IMR-90 (cell line): ENCODE data around the gene FGF19. TPM values are rescaled to one million over a fixed set of nuclear protein-coding genes. Genes with fewer than 3 reads are reported as not detected.

Source experiments
- ATAC-seq: fragments of 200-7000 bp; cut with Tn5 transposase; 2 replicates; pipeline ENCODE4 v1.9.1; 2020; ENCODE audit warnings: low read depth, mild to moderate bottlenecking, moderate library complexity
- BruUV-seq: library from RNA; stranded (reverse); fragments of 400-500 nt; replicated peaks from 2 replicates; lab custom pipeline; 2021; lab: Mats Ljungman, UMichigan
- CTCF ChIA-PET: fragments of 300-600 bp; formaldehyde crosslinking; extraction: SDS; loops from one replicate; lab custom pipeline; 2021; ENCODE audit warnings: antibody characterized with exemption; lab: Yijun Ruan, JAX
- POLR2A ChIA-PET: fragments of 300-600 bp; sonication (Branson Sonifier 250); formaldehyde crosslinking; loops from one replicate; lab custom pipeline; 2022; ENCODE audit warnings: antibody characterized with exemption; ENCODE audit not compliant: unreplicated experiment; lab: Charles Lee
- DNase-seq: peaks from one replicate; pipeline ENCODE4 v3.0.0; 2013
- H2AFZ ChIP-seq: replicated peaks from 2 replicates; pipeline ENCODE3; 2013; ENCODE audit warnings: low read length, mild to moderate bottlenecking; ENCODE audit not compliant: poor library complexity
- H2AK5ac ChIP-seq: 2 replicates; pipeline ENCODE4 v1.6.1; 2013; ENCODE audit warnings: low read depth, low read length, inconsistent platforms
- H2AK9ac ChIP-seq: replicated peaks from 2 replicates; pipeline ENCODE3; 2013; ENCODE audit warnings: mild to moderate bottlenecking, low read depth, low read length, moderate library complexity; ENCODE audit not compliant: poor library complexity
- H2BK120ac ChIP-seq: 2 replicates; pipeline ENCODE4 v1.6.1; 2013; ENCODE audit warnings: low read depth, low read length, inconsistent platforms
- H2BK15ac ChIP-seq: 3 replicates; pipeline ENCODE4 v1.6.1; 2013; ENCODE audit warnings: low read depth, low read length, inconsistent platforms
- H2BK20ac ChIP-seq: 2 replicates; pipeline ENCODE4 v1.6.1; 2013; ENCODE audit warnings: low read depth, mild to moderate bottlenecking, inconsistent platforms, low read length, moderate library complexity
- H2BK5ac ChIP-seq: 2 replicates; pipeline ENCODE4 v1.6.1; 2013; ENCODE audit warnings: mild to moderate bottlenecking, low read depth, low read length, inconsistent platforms; ENCODE audit not compliant: poor library complexity, severe bottlenecking
- H3K14ac ChIP-seq: replicated peaks from 2 replicates; pipeline ENCODE4 v1.6.1; 2013; ENCODE audit warnings: low read depth, low read length, inconsistent platforms
- H3K18ac ChIP-seq: 2 replicates; pipeline ENCODE4 v1.6.1; 2013; ENCODE audit warnings: low read depth, low read length, control low read depth
- H3K23ac ChIP-seq: 2 replicates; pipeline ENCODE4 v1.6.1; 2013; ENCODE audit warnings: low read depth, low read length, inconsistent platforms
- H3K27ac ChIP-seq: 2 replicates; pipeline ENCODE4 v1.5.1; 2013; ENCODE audit warnings: mild to moderate bottlenecking, control low read depth, low read length; ENCODE audit not compliant: insufficient read depth
- H3K27me3 ChIP-seq: 2 replicates; pipeline ENCODE4 v1.6.1; 2013; ENCODE audit warnings: low read length; ENCODE audit not compliant: control insufficient read depth, insufficient read depth
- H3K36me3 ChIP-seq: 2 replicates; pipeline ENCODE4 v1.6.1; 2013; ENCODE audit warnings: low read length, mixed read lengths; ENCODE audit not compliant: control insufficient read depth, insufficient read depth
- H3K4ac ChIP-seq: 2 replicates; pipeline ENCODE4 v1.6.1; 2013; ENCODE audit warnings: low read depth, low read length, inconsistent platforms
- H3K4me1 ChIP-seq: 2 replicates; pipeline ENCODE4 v1.6.1; 2013; ENCODE audit warnings: low read length, mixed read lengths; ENCODE audit not compliant: control insufficient read depth, insufficient read depth
- H3K4me2 ChIP-seq: 2 replicates; pipeline ENCODE4 v1.6.1; 2013; ENCODE audit warnings: low read depth, mild to moderate bottlenecking, control low read depth, low read length, moderate library complexity
- H3K4me3 ChIP-seq: 2 replicates; pipeline ENCODE4 v1.5.1; 2013; ENCODE audit warnings: low read depth, mild to moderate bottlenecking, control low read depth, low read length, moderate library complexity; ENCODE audit not compliant: insufficient read depth
- H3K56ac ChIP-seq: 2 replicates; pipeline ENCODE4 v1.6.1; 2013; ENCODE audit warnings: low read length, inconsistent platforms; ENCODE audit not compliant: insufficient read depth; ENCODE audit errors: extremely low read depth
- H3K79me1 ChIP-seq, 2 experiments: 2 replicates each; pipeline ENCODE4 v1.6.1; 2013; ENCODE audit warnings: low read length in 2 of 2, inconsistent platforms in 1 of 2, low read depth in 1 of 2
- H3K9ac ChIP-seq: 2 replicates; pipeline ENCODE4 v1.6.1; 2013; ENCODE audit warnings: low read depth, low read length, control low read depth
- H3K9me1 ChIP-seq: 2 replicates; pipeline ENCODE4 v1.6.1; 2013; ENCODE audit warnings: low read length, inconsistent platforms; ENCODE audit not compliant: insufficient read depth
- H3K9me3 ChIP-seq: 2 replicates; pipeline ENCODE4 v1.6.1; 2013; ENCODE audit warnings: low read length; ENCODE audit not compliant: control insufficient read depth, insufficient read depth
- H4K20me1 ChIP-seq: 2 replicates; pipeline ENCODE4 v1.6.1; 2013; ENCODE audit warnings: low read length, inconsistent platforms; ENCODE audit not compliant: insufficient read depth
- H4K5ac ChIP-seq: 2 replicates; pipeline ENCODE4 v1.6.1; 2013; ENCODE audit warnings: mild to moderate bottlenecking, low read depth, low read length, control low read depth
- H4K8ac ChIP-seq, 2 experiments: 2 replicates each; pipeline ENCODE4 v1.6.1; 2013; ENCODE audit warnings: low read depth in 2 of 2, low read length in 2 of 2, control low read depth in 1 of 2, inconsistent platforms in 1 of 2
- H4K91ac ChIP-seq: 2 replicates; pipeline ENCODE4 v1.6.1; 2013; ENCODE audit warnings: low read depth, low read length, inconsistent platforms; ENCODE audit not compliant: insufficient read depth
- BHLHE40 ChIP-seq: fragments of 150-350 bp; IDR thresholded peaks from 2 replicates; pipeline ENCODE4 v1.6.1; 2016; ENCODE audit warnings: mild to moderate bottlenecking, low read depth, low read length
- CEBPB ChIP-seq: IDR thresholded peaks from 2 replicates; pipeline ENCODE4 v1.6.1; 2012; ENCODE audit warnings: low read depth, low read length, improper control_type of control experiment
- CTCF ChIP-seq: conservative IDR thresholded peaks from 2 replicates; pipeline ENCODE4 v1.5.1; 2012; ENCODE audit warnings: mild to moderate bottlenecking, low read depth, low read length, improper control_type of control experiment
- ELK1 ChIP-seq: fragments of 150-350 bp; IDR thresholded peaks from 2 replicates; pipeline ENCODE4 v1.6.1; 2016; ENCODE audit warnings: low read depth, mild to moderate bottlenecking, low read length, moderate library complexity, borderline replicate concordance
- FOS ChIP-seq: fragments of 150-350 bp; IDR thresholded peaks from 2 replicates; pipeline ENCODE4 v1.6.1; 2016; ENCODE audit warnings: low read depth, low read length
- MAZ ChIP-seq: IDR thresholded peaks from 2 replicates; pipeline ENCODE4 v1.6.1; 2012; ENCODE audit warnings: low read depth, mild to moderate bottlenecking, low read length, improper control_type of control experiment, moderate library complexity, borderline replicate concordance
- MXI1 ChIP-seq: IDR thresholded peaks from 2 replicates; pipeline ENCODE4 v1.6.1; 2012; ENCODE audit warnings: low read depth, mild to moderate bottlenecking, low read length, moderate library complexity, borderline replicate concordance
- NFE2L2 ChIP-seq: fragments of 150-350 bp; IDR thresholded peaks from 2 replicates; pipeline ENCODE4 v1.6.1; 2016; ENCODE audit warnings: low read depth, mild to moderate bottlenecking, low read length
- POLR2A ChIP-seq: IDR thresholded peaks from 2 replicates; pipeline ENCODE4 v1.6.1; 2012; ENCODE audit warnings: mild to moderate bottlenecking, low read depth, low read length
- RAD21 ChIP-seq: IDR thresholded peaks from 2 replicates; pipeline ENCODE4 v1.6.1; 2012; ENCODE audit warnings: low read length, improper control_type of control experiment
- RCOR1 ChIP-seq: IDR thresholded peaks from 2 replicates; pipeline ENCODE4 v1.6.1; 2012; ENCODE audit warnings: mild to moderate bottlenecking, low read length, improper control_type of control experiment; ENCODE audit not compliant: insufficient replicate concordance
- RFX5 ChIP-seq: IDR thresholded peaks from 2 replicates; pipeline ENCODE4 v1.8.0; 2012; ENCODE audit warnings: low read depth, mild to moderate bottlenecking, low read length, moderate library complexity
- SMC3 ChIP-seq: fragments of 150-350 bp; IDR thresholded peaks from 2 replicates; pipeline ENCODE4 v1.6.1; 2016; ENCODE audit warnings: low read depth, mild to moderate bottlenecking, antibody characterized with exemption, low read length, moderate library complexity
- USF2 ChIP-seq: fragments of 150-350 bp; IDR thresholded peaks from 2 replicates; pipeline ENCODE4 v1.6.1; 2017; ENCODE audit warnings: mild to moderate bottlenecking, antibody characterized with exemption, low read length, low read depth
- WGBS, 2 experiments: methylation state at CpG; one replicate each; pipeline versions ENCODE4 v1.1.5 to v1.1.7; 2013; ENCODE audit warnings: missing lambda C conversion rate in 2 of 2; ENCODE audit not compliant: insufficient read length in 1 of 2; ENCODE audit errors: extremely low coverage in 2 of 2; 5-methylcytosine and 5-hydroxymethylcytosine counted together
- dilution Hi-C: fragments of 300-500 bp; cut with HindIII; formaldehyde crosslinking; loops from one replicate; pipeline ENCODE4 v1.14.3; 2018; ENCODE audit warnings: low sequenced_read_pairs; ENCODE audit not compliant: unreplicated experiment
- in situ Hi-C: fragments of 300-500 bp; cut with MboI; formaldehyde crosslinking; loops from 3 replicates; pipeline ENCODE4 v1.14.3; 2019; ENCODE audit warnings: low sequenced_read_pairs, inconsistent platforms, mixed read lengths
- intact Hi-C: fragments of 100-400 bp; cut with micrococcal nuclease; formaldehyde crosslinking; loops from 2 replicates; pipeline ENCODE4 v1.10.0; 2022
- polyA plus RNA-seq, 3 experiments: library from polyadenylated mRNA; depleted of rRNA; stranded (reverse); fragments of >200 nt; gene quantifications; 2 replicates each; pipeline ENCODE4 v1.2.3, GENCODE V29; 2012; ENCODE audit warnings: low replicate concordance in 1 of 3
- total RNA-seq: library from RNA; depleted of rRNA; stranded (reverse); fragments of >200 nt; gene quantifications from 2 replicates; pipeline ENCODE4 v1.2.3, GENCODE V29; 2012

Gene FGF19
- total and polyA plus RNA-seq, 2 of the 4 experiments (the other 2 are of a cell fraction) = not detected

- dilution Hi-C loops = no loop called here
- H2BK20ac ChIP-seq = no peak overlapping the region
- H2AFZ ChIP-seq = peak overlapping the region; percentile 43
- DNase-seq = no peak
- WGBS, 2 experiments = 79% methylated on average over 9 of the region's 29 CpGs; no CpG with 5 or more reads in 1 of the 2 experiments
- no peaks in the 10 kb centered on the region for H3K36me3 ChIP-seq
- CTCF ChIA-PET = no interaction called here
- H3K18ac ChIP-seq = no peak overlapping the region
- no peak overlapping the region for H3K9ac ChIP-seq
- peak overlapping the region; percentile 47 for H4K91ac ChIP-seq
- H2BK15ac ChIP-seq = no peak overlapping the region; the same call in 2 of the 3 replicates
- H3K9me3 ChIP-seq = no peaks in the 10 kb centered on the region
- H3K79me1 ChIP-seq = no peaks in the 10 kb centered on the region
- peak overlapping the region; percentile 50; the same call in 1 of the 2 replicates for H2AK5ac ChIP-seq
- no peaks in the 10 kb centered on the region for H4K20me1 ChIP-seq
- no peak overlapping the region for H4K8ac ChIP-seq
- no peak overlapping the region for H3K23ac ChIP-seq
- H2BK120ac ChIP-seq = no peak overlapping the region
- intact Hi-C loops = no loop called here
- no peak overlapping the region for H3K4me3 ChIP-seq
- in situ Hi-C loops = no loop called here
- POLR2A ChIA-PET = no interaction called here
- no peak overlapping the region; the same call in 1 of the 2 replicates for H3K4ac ChIP-seq
- H2AK9ac ChIP-seq = no peak overlapping the region
- peaks cover 3% of the 10 kb centered on the region for H3K9me1 ChIP-seq
- H4K5ac ChIP-seq = no peak overlapping the region
- H2BK5ac ChIP-seq = no peak overlapping the region
- H3K4me1 ChIP-seq = peaks cover 7% of the 10 kb centered on the region
- no peak overlapping the region for H3K56ac ChIP-seq
- H3K27me3 ChIP-seq = peaks cover 19% of the 10 kb centered on the region; the same call in 1 of the 2 replicates
- no TSS peak for BruUV-seq
- no peak overlapping the region for H3K27ac ChIP-seq
- H3K14ac ChIP-seq = no peak overlapping the region
- ATAC-seq = no peak
- no peak overlapping the region for H3K4me2 ChIP-seq
- TF ChIP-seq MXI1 (no peak), FOS (no peak), CTCF (no peak), RAD21 (no peak), POLR2A (no peak), CEBPB (no peak), USF2 (no peak), RFX5 (no peak), RCOR1 (no peak), ELK1 (no peak), MAZ (no peak), BHLHE40 (no peak), NFE2L2 (no peak), SMC3 (no peak)
Observed at GRCh38 chr11:69746752-69747742, 43.2 kb upstream of the FGF19 start.
